ENCODE data around the gene UMAD1.

- TF ChIP-seq POLR2A (IDR thresholded peaks at IDR 0.05; ENCODE audit: low read depth, low read length) (no peak), MAFK (IDR thresholded peaks at IDR 0.05; ENCODE audit: low read depth, low read length) (no peak), CTCF (conservative IDR thresholded peaks at IDR 0.05; ENCODE audit: low read depth, low read length) (no peak), RAD21 (IDR thresholded peaks at IDR 0.05; ENCODE audit: low read length) (no peak), USF2 (IDR thresholded peaks at IDR 0.05; ENCODE audit: low read depth, low read length) (no peak)
These were observed 54.0 kb downstream of the UMAD1 start for GRCh38 chr7:7694542-7694941.
